Endothelial cell of umbilical vein (primary cell): ENCODE measurements around the gene MAPKAPK2. TPM values are rescaled to one million over a fixed set of nuclear protein-coding genes. Genes with fewer than 3 reads are reported as not detected.

ENCODE experiments used
- BruUV-seq: library from RNA; stranded (reverse); fragments of 400-500 nt; replicated peaks from 2 replicates; lab custom pipeline; 2021; lab: Mats Ljungman, UMichigan
- CTCF ChIA-PET: fragments of 300-600, 350-600 bp; sonication (Branson Sonifier 250); formaldehyde crosslinking; loops from one replicate; lab custom pipeline; 2021; ENCODE audit warnings: antibody characterized with exemption, inconsistent platforms; lab: Charles Lee
- POLR2A ChIA-PET: fragments of 300-600, 350-600 bp; sonication (Branson Sonifier 250); formaldehyde crosslinking; loops from one replicate; lab custom pipeline; 2021; ENCODE audit warnings: antibody characterized with exemption, inconsistent platforms; lab: Charles Lee
- DNase-seq: peaks from one replicate; pipeline ENCODE4 v3.0.0-alpha.2; 2011; ENCODE audit warnings: low read depth, low spot score
- FAIRE-seq: peaks from 2 replicates; lab custom pipeline; 2011; peaks lifted over from hg19 to GRCh38; lab: Jason Lieb, UNC
- H2AFZ ChIP-seq: 2 replicates; pipeline ENCODE4 v1.6.0; 2012; ENCODE audit warnings: low read depth, low read length, control low read depth, inconsistent platforms
- H3K27ac ChIP-seq: 2 replicates; pipeline ENCODE4 v1.5.1; 2011; ENCODE audit warnings: low read depth, mild to moderate bottlenecking, control low read depth, low read length, moderate library complexity; ENCODE audit not compliant: insufficient read depth
- H3K27me3 ChIP-seq, 2 experiments: 2 replicates each; pipeline versions ENCODE4 v1.6.0 to v1.6.1; 2011; ENCODE audit warnings: low read length in 2 of 2, mixed read lengths in 1 of 2; ENCODE audit not compliant: control insufficient read depth in 2 of 2, insufficient read depth in 2 of 2
- H3K36me3 ChIP-seq, 2 experiments: 2 replicates in 1 of 2; 3 replicates in 1 of 2; pipeline ENCODE4 v1.5.1; 2011; ENCODE audit warnings: low read length in 2 of 2, mild to moderate bottlenecking in 1 of 2, moderate library complexity in 1 of 2; ENCODE audit not compliant: control insufficient read depth in 2 of 2, insufficient read depth in 2 of 2; ENCODE audit errors: extremely low read depth in 1 of 2
- H3K4me1 ChIP-seq: 3 replicates; pipeline ENCODE4 v1.5.1; 2011; ENCODE audit warnings: mild to moderate bottlenecking, low read length; ENCODE audit not compliant: control insufficient read depth, insufficient read depth; ENCODE audit errors: extremely low read depth
- H3K4me2 ChIP-seq: 2 replicates; pipeline ENCODE4 v1.6.1; 2011; ENCODE audit warnings: low read length, control low read depth, mixed read lengths; ENCODE audit not compliant: insufficient read depth
- H3K4me3 ChIP-seq, 3 experiments: fragments of 200-600 bp in 1 of 3; sonication (generic), shearing (Covaris generic) in 1 of 3; replicated peaks in 1 of 3; 2 replicates each; pipeline ENCODE4 v1.5.1; 2011 to 2016; ENCODE audit warnings: control low read depth in 3 of 3, low read length in 3 of 3, mild to moderate bottlenecking in 2 of 3, inconsistent platforms in 1 of 3, low read depth in 1 of 3, moderate library complexity in 1 of 3; ENCODE audit not compliant: insufficient read depth in 1 of 3
- H3K79me2 ChIP-seq: 2 replicates; pipeline ENCODE4 v1.6.0; 2012; ENCODE audit warnings: low read length, inconsistent platforms; ENCODE audit not compliant: control insufficient read depth, insufficient read depth
- H3K9ac ChIP-seq: replicated peaks from 2 replicates; pipeline ENCODE3; 2011; ENCODE audit warnings: low read length, control low read depth; ENCODE audit not compliant: insufficient read depth; ENCODE audit errors: extremely low read depth
- H3K9me1 ChIP-seq: replicated peaks from 3 replicates; pipeline ENCODE4 v1.6.0; 2011; ENCODE audit warnings: mild to moderate bottlenecking, low read length; ENCODE audit not compliant: control insufficient read depth, insufficient read depth; ENCODE audit errors: extremely low read depth
- H3K9me3 ChIP-seq: replicated peaks from 2 replicates; pipeline ENCODE4 v1.5.1; 2012; ENCODE audit warnings: low read length, inconsistent platforms; ENCODE audit not compliant: control insufficient read depth, insufficient read depth
- H4K20me1 ChIP-seq: replicated peaks from 2 replicates; pipeline ENCODE3; 2011; ENCODE audit warnings: mild to moderate bottlenecking, low read length; ENCODE audit not compliant: control insufficient read depth, insufficient read depth; ENCODE audit errors: extremely low read depth
- EZH2 ChIP-seq: IDR thresholded peaks from 2 replicates; pipeline ENCODE4 v1.6.1; 2012; ENCODE audit warnings: borderline replicate concordance, low read depth, mild to moderate bottlenecking, moderate library complexity, low read length, inconsistent platforms; ENCODE audit not compliant: severe bottlenecking
- FOS ChIP-seq: IDR thresholded peaks from 2 replicates; pipeline ENCODE4 v1.6.1; 2011; ENCODE audit warnings: mild to moderate bottlenecking, low read length, moderate library complexity, borderline replicate concordance; ENCODE audit not compliant: insufficient read depth
- GATA2 ChIP-seq: IDR thresholded peaks from 2 replicates; pipeline ENCODE4 v1.7.0; 2011; ENCODE audit warnings: low read depth, mild to moderate bottlenecking, moderate library complexity, mixed read lengths, low read length; ENCODE audit not compliant: insufficient read length, insufficient read depth
- JUN ChIP-seq: IDR thresholded peaks from 2 replicates; pipeline ENCODE4 v1.6.1; 2011; ENCODE audit warnings: borderline replicate concordance, low read depth; ENCODE audit not compliant: insufficient read length, insufficient read depth
- MAX ChIP-seq: IDR thresholded peaks from 2 replicates; pipeline ENCODE4 v1.6.1; 2011; ENCODE audit not compliant: insufficient read depth, insufficient read length
- MYC ChIP-seq: IDR thresholded peaks from one replicate; pipeline ENCODE4 v1.6.1; 2011; ENCODE audit warnings: mild to moderate bottlenecking, low read depth, low read length
- POLR2A ChIP-seq: IDR thresholded peaks from 2 replicates; pipeline ENCODE4 v1.6.1; 2012; ENCODE audit warnings: low read depth, mild to moderate bottlenecking, control low read depth, low read length
- POLR2AphosphoS5 ChIP-seq: IDR thresholded peaks from 2 replicates; pipeline ENCODE4 v1.6.1; 2012; ENCODE audit warnings: low read depth, mild to moderate bottlenecking, control low read depth, low read length, moderate library complexity; ENCODE audit not compliant: insufficient read depth
- dilution Hi-C: fragments of 300-500 bp; cut with MboI; formaldehyde crosslinking; loops from one replicate; pipeline ENCODE4 v1.15.0; 2019; ENCODE audit warnings: low sequenced_read_pairs; ENCODE audit not compliant: extremely low pct_ligation_motif_present
- intact Hi-C: fragments of 100-400 bp; cut with micrococcal nuclease; formaldehyde crosslinking; loops from one replicate; pipeline ENCODE4 v1.10.0; 2022
- polyA plus RNA-seq, 4 experiments: library from polyadenylated mRNA; depleted of rRNA in 3 of 4; stranded (reverse) in 3 of 4; unstranded in 1 of 4; fragments of >200 nt; gene quantifications; 2 replicates each; pipeline versions ENCODE4 v1.2.1 to v1.2.3, GENCODE V29; 2011 to 2012; ENCODE audit warnings: missing spikeins in 1 of 4
- total RNA-seq: library from RNA; stranded (reverse); gene quantifications from 2 replicates; pipeline ENCODE4 v1.2.3, GENCODE V29; 2021
- TF ChIP-seq, protein P1 (sequence below), 2 donors: IDR thresholded peaks; 1 replicate in 1 of 2; 2 replicates in 1 of 2; pipeline ENCODE4 v1.5.1; 2011; ENCODE audit warnings: low read length in 2 of 2, mild to moderate bottlenecking in 2 of 2, moderate library complexity in 2 of 2, control low read depth in 1 of 2, inconsistent platforms in 1 of 2, low read depth in 1 of 2; ENCODE audit not compliant: insufficient read depth in 1 of 2; ENCODE audit errors: extremely low read depth in 1 of 2

The MAPKAPK2 gene
- total and polyA plus RNA-seq, 2 donors (not counting 3 experiments of a cell fraction or from before 2014, with no cell fraction given): 52.9 to 69.1 TPM

DNA sequence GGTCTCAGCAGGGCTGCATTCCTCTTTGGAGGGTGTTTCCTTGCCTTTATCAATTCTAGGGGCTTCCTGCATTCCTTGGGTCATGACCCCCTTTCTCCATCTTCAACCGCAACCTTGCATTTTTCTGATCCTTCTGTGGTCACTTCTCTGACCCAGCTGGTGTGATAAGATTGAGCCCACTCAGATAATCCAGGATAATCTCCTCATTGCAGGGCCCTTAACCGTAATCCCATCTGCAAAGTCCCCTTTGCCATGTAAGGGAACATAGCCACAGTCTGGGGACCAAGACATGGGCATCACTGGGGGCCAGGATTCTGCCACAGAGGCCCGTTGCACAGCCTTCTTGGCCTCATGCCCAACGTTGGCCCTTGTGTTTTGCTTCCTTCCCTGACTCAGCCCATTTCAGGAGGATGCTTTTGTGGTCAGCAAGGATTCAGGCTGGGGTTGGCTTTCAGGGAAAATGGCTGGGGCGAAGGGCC lies 50.9 kb downstream of the MAPKAPK2 start:
- Histone ChIP-seq H3K9me3 (no peaks in the 10 kb centered on the region), H3K27me3 (no peaks in the 10 kb centered on the region), H3K9me1 (no peaks in the 10 kb centered on the region), H2AFZ (no peak overlapping the region), H3K4me3 (no peak overlapping the region), H3K4me1 (peaks cover 13% of the 10 kb centered on the region), H3K4me2 (no peak overlapping the region), H3K36me3 (peaks cover 0 to 21% of the 10 kb centered on the region in 2 experiments), H3K9ac (no peak overlapping the region), H3K79me2 (no peaks in the 10 kb centered on the region), H4K20me1 (no peaks in the 10 kb centered on the region), H3K27ac (no peak overlapping the region)
- no TSS peak for BruUV-seq
- CTCF ChIA-PET: interaction anchor here (1.0 to 3.3 kb wide), 13 partner anchors 9 to 342 kb away, joined by 3 to 58 read pairs (median 8); no protein-coding TSS in a partner anchor
- FAIRE-seq (peak; percentile 87), DNase-seq (peak; percentile 45)
- dilution Hi-C loops (no loop called here), intact Hi-C loops (no loop called here)
- TF ChIP-seq EZH2: no peak
- TF ChIP-seq MYC: no peak
- peak; percentile 91 for TF ChIP-seq GATA2
- TF ChIP-seq JUN: no peak
- TF ChIP-seq POLR2A: no peak
- peak; percentile 46 for TF ChIP-seq POLR2AphosphoS5
- POLR2A ChIA-PET: no interaction called here

DNA sequence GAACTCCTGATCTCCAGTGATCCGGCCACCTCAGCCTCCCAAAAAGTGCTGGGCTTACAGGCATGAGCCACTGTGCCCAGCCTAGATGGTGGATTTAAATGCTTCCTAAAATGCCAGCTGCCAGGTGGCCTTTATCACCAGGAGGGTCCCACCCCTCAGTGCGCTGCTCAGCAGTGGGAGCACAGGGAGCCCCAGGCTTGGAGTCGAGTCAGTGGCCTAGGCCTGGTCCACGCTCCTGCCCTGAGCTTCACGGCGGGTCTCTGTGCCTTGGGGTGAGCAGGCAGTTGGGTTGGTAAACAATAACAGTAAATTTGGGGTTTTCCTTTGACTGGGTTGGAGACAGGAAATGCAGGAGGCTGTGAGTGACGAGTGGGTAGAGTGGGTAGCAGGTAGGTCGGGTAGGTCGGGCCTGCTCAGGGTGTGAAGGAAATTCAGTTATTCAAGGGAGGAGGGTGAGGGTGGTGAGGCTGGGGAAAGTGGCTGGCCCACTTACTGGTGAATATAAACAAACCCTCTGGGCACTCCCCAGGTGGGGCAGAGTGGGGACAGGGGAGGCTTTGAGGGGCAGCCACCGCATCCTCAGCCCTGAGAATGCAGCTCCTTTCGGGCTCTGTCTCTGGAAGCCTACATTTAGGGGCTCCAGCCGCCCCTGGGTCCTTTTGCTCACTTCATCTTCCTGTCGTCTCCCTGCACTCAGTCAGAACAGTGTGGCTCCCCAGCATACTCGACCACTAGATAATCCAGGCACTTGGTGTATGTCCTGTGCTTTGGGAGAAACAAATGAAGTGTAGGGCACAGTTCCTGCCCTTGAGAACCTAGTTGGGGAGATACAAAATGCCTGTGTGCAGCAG lies 52.4 kb downstream of the MAPKAPK2 start:
- FAIRE-seq (no peak), DNase-seq (no peak)
- Histone ChIP-seq H3K4me2 (no peak overlapping the region), H3K4me1 (peaks cover 13% of the 10 kb centered on the region), H3K9ac (no peak overlapping the region), H3K27me3 (peaks cover 0 to 4% of the 10 kb centered on the region in 2 experiments), H2AFZ (no peak overlapping the region), H4K20me1 (no peaks in the 10 kb centered on the region), H3K9me3 (no peaks in the 10 kb centered on the region), H3K36me3 (peaks cover 0 to 7% of the 10 kb centered on the region in 2 experiments), H3K4me3 (no peak overlapping the region), H3K27ac (no peak overlapping the region), H3K79me2 (no peaks in the 10 kb centered on the region), H3K9me1 (no peaks in the 10 kb centered on the region)
- POLR2A ChIA-PET: no interaction called here
- intact Hi-C loops: no loop called here
- no TSS peak for BruUV-seq
- dilution Hi-C loops: no loop called here
- TF ChIP-seq JUN (no peak), POLR2A (no peak), FOS (no peak), MAX (no peak), POLR2AphosphoS5 (no peak), GATA2 (no peak), MYC (no peak), EZH2 (no peak)
- TF ChIP-seq, protein P1, sequence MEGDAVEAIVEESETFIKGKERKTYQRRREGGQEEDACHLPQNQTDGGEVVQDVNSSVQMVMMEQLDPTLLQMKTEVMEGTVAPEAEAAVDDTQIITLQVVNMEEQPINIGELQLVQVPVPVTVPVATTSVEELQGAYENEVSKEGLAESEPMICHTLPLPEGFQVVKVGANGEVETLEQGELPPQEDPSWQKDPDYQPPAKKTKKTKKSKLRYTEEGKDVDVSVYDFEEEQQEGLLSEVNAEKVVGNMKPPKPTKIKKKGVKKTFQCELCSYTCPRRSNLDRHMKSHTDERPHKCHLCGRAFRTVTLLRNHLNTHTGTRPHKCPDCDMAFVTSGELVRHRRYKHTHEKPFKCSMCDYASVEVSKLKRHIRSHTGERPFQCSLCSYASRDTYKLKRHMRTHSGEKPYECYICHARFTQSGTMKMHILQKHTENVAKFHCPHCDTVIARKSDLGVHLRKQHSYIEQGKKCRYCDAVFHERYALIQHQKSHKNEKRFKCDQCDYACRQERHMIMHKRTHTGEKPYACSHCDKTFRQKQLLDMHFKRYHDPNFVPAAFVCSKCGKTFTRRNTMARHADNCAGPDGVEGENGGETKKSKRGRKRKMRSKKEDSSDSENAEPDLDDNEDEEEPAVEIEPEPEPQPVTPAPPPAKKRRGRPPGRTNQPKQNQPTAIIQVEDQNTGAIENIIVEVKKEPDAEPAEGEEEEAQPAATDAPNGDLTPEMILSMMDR (IDR thresholded peaks at IDR 0.05; ENCODE audit: extremely low read depth in 1 of 2, insufficient read depth in 1 of 2, low read depth in 1 of 2, low read length in 2 of 2): no peak
- CTCF ChIA-PET: interaction anchor here (1.4 to 3.3 kb wide), 3 partner anchors 11 to 176 kb away, joined by 5 to 21 read pairs (median 10); no protein-coding TSS in a partner anchor
